Measurements from ENCODE around the gene B4GALNT1.

- TF ChIP-seq EHMT2 (IDR thresholded peaks at IDR 0.05) (no peak), REST (IDR thresholded peaks at IDR 0.05; ENCODE audit: borderline replicate concordance) (no peak), REST (CRISPR knock-in tag; IDR thresholded peaks at IDR 0.05; ENCODE audit: low read depth) (no peak), POLR2A (conservative IDR thresholded peaks at IDR 0.05) (0 out of 2 replicates have a peak, but pooled peaks have one; percentile 39), MXI1 (IDR thresholded peaks at IDR 0.05; ENCODE audit: low read depth, low read length) (no peak), CEBPB (tag; IDR thresholded peaks at IDR 0.05) (no peak), HEY1 (CRISPR knock-in tag; IDR thresholded peaks at IDR 0.05; ENCODE audit: borderline replicate concordance) (no peak), ARHGAP35 (IDR thresholded peaks at IDR 0.05; ENCODE audit: partially characterized antibody) (no peak), TSHZ1 (CRISPR knock-in tag; IDR thresholded peaks at IDR 0.05) (no peak), TARDBP (IDR thresholded peaks at IDR 0.05) (no peak), MAFF (IDR thresholded peaks at IDR 0.05; ENCODE audit: low read length) (no peak)
Measured at GRCh38 chr12:57609101-57609780, 23.8 kb downstream of the B4GALNT1 start.
